ENCODE measurements around the gene PRELID2.
"Not testable (repeated sequence)": the region's sequence is repeated elsewhere in the genome, so short reads cannot be mapped to it uniquely, and the experiment has no call there.

The PRELID2 gene

GRCh38 chr5:145834917-145835847, at the start of gene PRELID2:
Gene PRELID2, minus strand, starts transcription at chr5:145835342. Its CDS starts 91 bp downstream, at chr5:145835251.
- Histone ChIP-seq H3K27me3 (ENCODE audit: control insufficient read depth, insufficient read depth, low read length) (no peaks in the 10 kb centered on the region), H3K36me3 (ENCODE audit: control insufficient read depth, insufficient read depth, low read length) (no peaks in the 10 kb centered on the region), H3K4me1 (ENCODE audit: control insufficient read depth, insufficient read depth, low read length) (peaks cover 36% of the 10 kb centered on the region), H3K9ac (ENCODE audit: low read length) (peak within 1 kb of the TSS; percentile 82), H3K9me3 (ENCODE audit: control insufficient read depth, low read length) (no peaks in the 10 kb centered on the region), H3K4me3 (ENCODE audit: low read length) (peak within 1 kb of the TSS; percentile 81)

GRCh38 chr5:145874765-145875164, 39.6 kb upstream of the PRELID2 start:
- H3K9me3 ChIP-seq (ENCODE audit: control insufficient read depth, low read length): no peaks in the 10 kb centered on the region
- H3K4me3 ChIP-seq (ENCODE audit: low read length): no peak overlapping the region
- no peaks in the 10 kb centered on the region for H3K27me3 ChIP-seq (ENCODE audit: control insufficient read depth, insufficient read depth, low read length)
- H3K4me1 ChIP-seq (ENCODE audit: control insufficient read depth, insufficient read depth, low read length): no peaks in the 10 kb centered on the region
- H3K36me3 ChIP-seq (ENCODE audit: control insufficient read depth, insufficient read depth, low read length): no peaks in the 10 kb centered on the region
- H3K9ac ChIP-seq (ENCODE audit: low read length): no peak overlapping the region

GRCh38 chr5:145872914-145873313, 37.8 kb upstream of the PRELID2 start, which contains the start of gene GRXCR2:
Gene GRXCR2, minus strand, starts transcription at chr5:145873014. Its CDS starts 46 bp downstream, at chr5:145872968.
- H3K27me3 ChIP-seq (ENCODE audit: control insufficient read depth, insufficient read depth, low read length): no peaks in the 10 kb centered on the region
- no peak within 1 kb of the TSS for H3K9ac ChIP-seq (ENCODE audit: low read length)
- H3K4me3 ChIP-seq (ENCODE audit: low read length): no peak within 1 kb of the TSS
- H3K36me3 ChIP-seq (ENCODE audit: control insufficient read depth, insufficient read depth, low read length): no peaks in the 10 kb centered on the region
- no peaks in the 10 kb centered on the region for H3K4me1 ChIP-seq (ENCODE audit: control insufficient read depth, insufficient read depth, low read length)
- no peaks in the 10 kb centered on the region for H3K9me3 ChIP-seq (ENCODE audit: control insufficient read depth, low read length)

- H3K4me1 ChIP-seq (ENCODE audit: control insufficient read depth, insufficient read depth, low read length): no peaks in the 10 kb centered on the region
- no peak overlapping the region for H3K9ac ChIP-seq (ENCODE audit: low read length)
- H3K36me3 ChIP-seq (ENCODE audit: control insufficient read depth, insufficient read depth, low read length): no peaks in the 10 kb centered on the region
- H3K27me3 ChIP-seq (ENCODE audit: control insufficient read depth, insufficient read depth, low read length): no peaks in the 10 kb centered on the region
- H3K9me3 ChIP-seq (ENCODE audit: control insufficient read depth, low read length): no peaks in the 10 kb centered on the region
- H3K4me3 ChIP-seq (ENCODE audit: low read length): no peak overlapping the region
Observed at GRCh38 chr5:145872486-145872885, 37.3 kb upstream of the PRELID2 start.

GRCh38 chr5:145869753-145870152, 34.6 kb upstream of the PRELID2 start:
- no peaks in the 10 kb centered on the region for H3K4me1 ChIP-seq (ENCODE audit: control insufficient read depth, insufficient read depth, low read length)

GRCh38 chr5:145867806-145868205, 32.7 kb upstream of the PRELID2 start:
- no peaks in the 10 kb centered on the region for H3K4me1 ChIP-seq (ENCODE audit: control insufficient read depth, insufficient read depth, low read length)
- no peaks in the 10 kb centered on the region for H3K9me3 ChIP-seq (ENCODE audit: control insufficient read depth, low read length)
- no peak overlapping the region for H3K9ac ChIP-seq (ENCODE audit: low read length)
- H3K4me3 ChIP-seq (ENCODE audit: low read length): no peak overlapping the region
- no peaks in the 10 kb centered on the region for H3K27me3 ChIP-seq (ENCODE audit: control insufficient read depth, insufficient read depth, low read length)
- no peaks in the 10 kb centered on the region for H3K36me3 ChIP-seq (ENCODE audit: control insufficient read depth, insufficient read depth, low read length)

More at GRCh38 chr5:145869753-145870152, 34.6 kb upstream of the PRELID2 start:
- no peak overlapping the region for H3K4me3 ChIP-seq (ENCODE audit: low read length)
- H3K36me3 ChIP-seq (ENCODE audit: control insufficient read depth, insufficient read depth, low read length): no peaks in the 10 kb centered on the region
- no peaks in the 10 kb centered on the region for H3K9me3 ChIP-seq (ENCODE audit: control insufficient read depth, low read length)
- H3K9ac ChIP-seq (ENCODE audit: low read length): no peak overlapping the region
- no peaks in the 10 kb centered on the region for H3K27me3 ChIP-seq (ENCODE audit: control insufficient read depth, insufficient read depth, low read length)

- not testable (repeated sequence) for H3K9me3 ChIP-seq (ENCODE audit: control insufficient read depth, low read length); H3K27me3 ChIP-seq (ENCODE audit: control insufficient read depth, insufficient read depth, low read length); H3K4me3 ChIP-seq (ENCODE audit: low read length); H3K4me1 ChIP-seq (ENCODE audit: control insufficient read depth, insufficient read depth, low read length); H3K36me3 ChIP-seq (ENCODE audit: control insufficient read depth, insufficient read depth, low read length); H3K9ac ChIP-seq (ENCODE audit: low read length)
Observed at GRCh38 chr5:145864432-145864831, 29.3 kb upstream of the PRELID2 start.

GRCh38 chr5:145863003-145863402, 27.9 kb upstream of the PRELID2 start:
- Histone ChIP-seq H3K4me3 (ENCODE audit: low read length) (no peak overlapping the region), H3K9ac (ENCODE audit: low read length) (no peak overlapping the region)

GRCh38 chr5:145859897-145860296, 24.8 kb upstream of the PRELID2 start:
- no peak overlapping the region for H3K9ac ChIP-seq (ENCODE audit: low read length)
- H3K4me3 ChIP-seq (ENCODE audit: low read length): no peak overlapping the region
- H3K4me1 ChIP-seq (ENCODE audit: control insufficient read depth, insufficient read depth, low read length): peaks cover 29% of the 10 kb centered on the region
- H3K9me3 ChIP-seq (ENCODE audit: control insufficient read depth, low read length): no peaks in the 10 kb centered on the region
- no peaks in the 10 kb centered on the region for H3K36me3 ChIP-seq (ENCODE audit: control insufficient read depth, insufficient read depth, low read length)
- H3K27me3 ChIP-seq (ENCODE audit: control insufficient read depth, insufficient read depth, low read length): no peaks in the 10 kb centered on the region

More at GRCh38 chr5:145863003-145863402, 27.9 kb upstream of the PRELID2 start:
- Histone ChIP-seq H3K9me3 (ENCODE audit: control insufficient read depth, low read length) (no peaks in the 10 kb centered on the region), H3K27me3 (ENCODE audit: control insufficient read depth, insufficient read depth, low read length) (no peaks in the 10 kb centered on the region), H3K4me1 (ENCODE audit: control insufficient read depth, insufficient read depth, low read length) (peaks cover 11% of the 10 kb centered on the region), H3K36me3 (ENCODE audit: control insufficient read depth, insufficient read depth, low read length) (no peaks in the 10 kb centered on the region)

GRCh38 chr5:145859453-145859852, 24.3 kb upstream of the PRELID2 start:
- Histone ChIP-seq H3K9ac (ENCODE audit: low read length) (no peak overlapping the region), H3K27me3 (ENCODE audit: control insufficient read depth, insufficient read depth, low read length) (no peaks in the 10 kb centered on the region), H3K36me3 (ENCODE audit: control insufficient read depth, insufficient read depth, low read length) (no peaks in the 10 kb centered on the region), H3K4me3 (ENCODE audit: low read length) (no peak overlapping the region), H3K9me3 (ENCODE audit: control insufficient read depth, low read length) (no peaks in the 10 kb centered on the region), H3K4me1 (ENCODE audit: control insufficient read depth, insufficient read depth, low read length) (peaks cover 33% of the 10 kb centered on the region)

- H3K4me3 ChIP-seq (ENCODE audit: low read length): no peak overlapping the region
- no peaks in the 10 kb centered on the region for H3K27me3 ChIP-seq (ENCODE audit: control insufficient read depth, insufficient read depth, low read length)
- H3K4me1 ChIP-seq (ENCODE audit: control insufficient read depth, insufficient read depth, low read length): peaks cover 38% of the 10 kb centered on the region
- H3K9ac ChIP-seq (ENCODE audit: low read length): no peak overlapping the region
- no peaks in the 10 kb centered on the region for H3K9me3 ChIP-seq (ENCODE audit: control insufficient read depth, low read length)
- H3K36me3 ChIP-seq (ENCODE audit: control insufficient read depth, insufficient read depth, low read length): no peaks in the 10 kb centered on the region
Observed at GRCh38 chr5:145858959-145859358, 23.8 kb upstream of the PRELID2 start.

- H3K36me3 ChIP-seq (ENCODE audit: control insufficient read depth, insufficient read depth, low read length): no peaks in the 10 kb centered on the region
- H3K9me3 ChIP-seq (ENCODE audit: control insufficient read depth, low read length): no peaks in the 10 kb centered on the region
- no peak overlapping the region for H3K4me3 ChIP-seq (ENCODE audit: low read length)
- no peaks in the 10 kb centered on the region for H3K27me3 ChIP-seq (ENCODE audit: control insufficient read depth, insufficient read depth, low read length)
- H3K4me1 ChIP-seq (ENCODE audit: control insufficient read depth, insufficient read depth, low read length): peaks cover 42% of the 10 kb centered on the region
- H3K9ac ChIP-seq (ENCODE audit: low read length): peak overlapping the region; percentile 8
Observed at GRCh38 chr5:145856285-145856818, 21.2 kb upstream of the PRELID2 start.

Measured in mucosa of stomach (tissue), 1 donor.